ENCODE measurements around the gene P3H4.
"Not testable (repeated sequence)": the region's sequence is repeated elsewhere in the genome, so short reads cannot be mapped to it uniquely, and the experiment has no call there.

The P3H4 gene

GRCh38 chr17:41837761-41838538 lies 26.2 kb upstream of the P3H4 start, which contains the start of gene KLHL10:
TSS of gene KLHL10 (plus strand) at chr17:41837825. CDS start at chr17:41837933, 108 bp downstream.
- no peak for DNase-seq (ENCODE audit: low read depth)
- no peak for TF ChIP-seq CTCF (IDR thresholded peaks at IDR 0.05; ENCODE audit: control insufficient read depth, extremely low read depth, insufficient read depth)
- H3K4me3 ChIP-seq (ENCODE audit: low read depth, low read length), result no peak within 1 kb of the TSS

- peak overlapping the region; percentile 88 for H3K4me3 ChIP-seq (ENCODE audit: low read depth, low read length)
- no peak for DNase-seq (ENCODE audit: low read depth)
- TF ChIP-seq CTCF (IDR thresholded peaks at IDR 0.05; ENCODE audit: control insufficient read depth, extremely low read depth, insufficient read depth), result no peak
These were observed 24.9 kb upstream of the P3H4 start for GRCh38 chr17:41836550-41837196.

GRCh38 chr17:41835800-41836549 lies 24.2 kb upstream of the P3H4 start, which contains the start of gene NT5C3B:
TSS of gene NT5C3B (minus strand) at chr17:41836232. CDS start at chr17:41836193, 39 bp downstream.
- H3K4me3 ChIP-seq (ENCODE audit: low read depth, low read length), result peak within 1 kb of the TSS; percentile 88
- TF ChIP-seq CTCF (IDR thresholded peaks at IDR 0.05; ENCODE audit: control insufficient read depth, extremely low read depth, insufficient read depth), result no peak
- no peak for DNase-seq (ENCODE audit: low read depth)

- no peak for DNase-seq (ENCODE audit: low read depth)
- peak overlapping the region; percentile 88 for H3K4me3 ChIP-seq (ENCODE audit: low read depth, low read length)
- no peak for TF ChIP-seq CTCF (IDR thresholded peaks at IDR 0.05; ENCODE audit: control insufficient read depth, extremely low read depth, insufficient read depth)
These were observed 23.6 kb upstream of the P3H4 start for GRCh38 chr17:41835214-41835799.

- not testable (repeated sequence) for DNase-seq (ENCODE audit: low read depth); H3K4me3 ChIP-seq (ENCODE audit: low read depth, low read length)
These were observed 18.2 kb upstream of the P3H4 start for GRCh38 chr17:41829961-41830360.

- TF ChIP-seq CTCF (IDR thresholded peaks at IDR 0.05; ENCODE audit: control insufficient read depth, extremely low read depth, insufficient read depth), result no peak
- DNase-seq (ENCODE audit: low read depth), result no peak
- H3K4me3 ChIP-seq (ENCODE audit: low read depth, low read length), result no peak overlapping the region
These were observed 13.6 kb upstream of the P3H4 start for GRCh38 chr17:41825175-41825845.

Data from LNCaP clone FGC (cell line).